HFFc6 (cell line): ENCODE results near the gene SLC7A11. TPM values are rescaled to one million over a fixed set of nuclear protein-coding genes. Genes with fewer than 3 reads are reported as not detected.

Experiments used
- DNase-seq: peaks from one replicate; pipeline ENCODE4 v3.0.0-alpha.2; 2018
- H3K27ac Mint-ChIP-seq: 2 replicates; pipeline ENCODE4 v1.8.0; 2020; ENCODE audit warnings: mild to moderate bottlenecking, mixed read lengths
- H3K27me3 Mint-ChIP-seq: 2 replicates; pipeline ENCODE4 v1.8.0; 2021; ENCODE audit warnings: mild to moderate bottlenecking, moderate library complexity, mixed read lengths; ENCODE audit not compliant: insufficient read depth
- H3K36me3 Mint-ChIP-seq: 2 replicates; pipeline ENCODE4 v1.8.0; 2021; ENCODE audit warnings: low read depth, mixed read lengths
- H3K4me1 Mint-ChIP-seq: 2 replicates; pipeline ENCODE4 v1.8.0; 2020; ENCODE audit warnings: low read depth, mixed read lengths
- H3K4me3 Mint-ChIP-seq: 2 replicates; pipeline ENCODE4 v1.8.0; 2020; ENCODE audit warnings: mild to moderate bottlenecking, moderate library complexity, mixed read lengths
- H3K9me3 Mint-ChIP-seq: 2 replicates; pipeline ENCODE4 v1.8.0; 2020; ENCODE audit warnings: mild to moderate bottlenecking, mixed read lengths
- CTCF ChIP-seq: fragments of 200-600 bp; sonication (generic); IDR thresholded peaks from 2 replicates; pipeline ENCODE4 v1.5.0; 2021; ENCODE audit warnings: antibody characterized with exemption, mild to moderate bottlenecking
- total RNA-seq, 6 experiments: library from RNA; stranded (reverse); fragmentation: NEBNext Ultra II Directional; extraction: Animal tissue kit (Norgen Biotek cat#: 25700); gene quantifications; 2 replicates in 1 of 6; 3 replicates in 5 of 6; pipeline ENCODE4 v1.2.3, GENCODE V29; 2021

SLC7A11 gene
- total RNA-seq, 6 experiments from 2014 or later = 12.0 to 66.1 (median 54.1) TPM

GRCh38 chr4:138115053-138115452 lies 127.1 kb downstream of the SLC7A11 start:
- no peak for DNase-seq
- no peaks in the 10 kb centered on the region for H3K36me3 Mint-ChIP-seq
- no peaks in the 10 kb centered on the region for H3K27me3 Mint-ChIP-seq
- H3K9me3 Mint-ChIP-seq = no peaks in the 10 kb centered on the region
- TF ChIP-seq CTCF = no peak
- H3K27ac Mint-ChIP-seq = no peak overlapping the region
- H3K4me3 Mint-ChIP-seq = no peak overlapping the region
- H3K4me1 Mint-ChIP-seq = peaks cover 35% of the 10 kb centered on the region

- no peak overlapping the region for H3K27ac Mint-ChIP-seq
- DNase-seq = no peak
- H3K4me3 Mint-ChIP-seq = no peak overlapping the region
- TF ChIP-seq CTCF = no peak
- H3K27me3 Mint-ChIP-seq = no peaks in the 10 kb centered on the region
- no peaks in the 10 kb centered on the region for H3K9me3 Mint-ChIP-seq
- peaks cover 35% of the 10 kb centered on the region for H3K4me1 Mint-ChIP-seq
- no peaks in the 10 kb centered on the region for H3K36me3 Mint-ChIP-seq
Observed at GRCh38 chr4:138114434-138114833, 127.7 kb downstream of the SLC7A11 start.
